ENCODE data around the gene SREBF2.

SREBF2 gene

GRCh38 chr22:41932353-41932752, 99.4 kb downstream of the SREBF2 start:
- Histone ChIP-seq H3K79me2 (ENCODE audit: insufficient read depth, low read length) (no peaks in the 10 kb centered on the region), H3K36me3 (ENCODE audit: insufficient read depth, low read length) (peaks cover 6% of the 10 kb centered on the region; the same call in 1 of the 2 replicates), H4K20me1 (ENCODE audit: insufficient read depth, low read length, poor library complexity, severe bottlenecking) (no peaks in the 10 kb centered on the region), H3K9me2 (replicated peaks; ENCODE audit: low read depth, low read length) (no peaks in the 10 kb centered on the region), H3K4me2 (ENCODE audit: low read depth, low read length, poor library complexity, severe bottlenecking) (no peak overlapping the region), H3K27me3 (ENCODE audit: insufficient read depth, low read length, poor library complexity, severe bottlenecking) (no peaks in the 10 kb centered on the region), H2AFZ (ENCODE audit: low read length) (no peak overlapping the region), H3K4me1 (ENCODE audit: insufficient read depth, low read length, poor library complexity, severe bottlenecking) (no peaks in the 10 kb centered on the region), H3K4me3 (ENCODE audit: low read length, poor library complexity, severe bottlenecking) (no peak overlapping the region), H3F3A (ENCODE audit: low read depth) (no peaks in the 10 kb centered on the region), H3K9me3 (ENCODE audit: insufficient read depth, low read depth, low read length) (no peaks in the 10 kb centered on the region), H3K9ac (ENCODE audit: low read depth, low read length, poor library complexity, severe bottlenecking) (no peak overlapping the region)
- TF ChIP-seq CTCF (conservative IDR thresholded peaks at IDR 0.05; ENCODE audit: low read length), result no peak
- no peak for TF ChIP-seq EZH2phosphoT487 (IDR thresholded peaks at IDR 0.05; ENCODE audit: borderline replicate concordance)

- no peaks in the 10 kb centered on the region for H3F3A ChIP-seq (ENCODE audit: low read depth)
- no peak overlapping the region for H3K9ac ChIP-seq (ENCODE audit: low read depth, low read length, poor library complexity, severe bottlenecking)
- no peak overlapping the region for H2AFZ ChIP-seq (ENCODE audit: low read length)
- H3K27me3 ChIP-seq (ENCODE audit: insufficient read depth, low read length, poor library complexity, severe bottlenecking), result no peaks in the 10 kb centered on the region
- TF ChIP-seq CTCF (conservative IDR thresholded peaks at IDR 0.05; ENCODE audit: low read length) (no peak), EZH2phosphoT487 (IDR thresholded peaks at IDR 0.05; ENCODE audit: borderline replicate concordance) (no peak)
- no peaks in the 10 kb centered on the region for H3K9me2 ChIP-seq (replicated peaks; ENCODE audit: low read depth, low read length)
- no peak overlapping the region for H3K4me2 ChIP-seq (ENCODE audit: low read depth, low read length, poor library complexity, severe bottlenecking)
- no peaks in the 10 kb centered on the region for H3K9me3 ChIP-seq (ENCODE audit: insufficient read depth, low read depth, low read length)
- no peak overlapping the region for H3K4me3 ChIP-seq (ENCODE audit: low read length, poor library complexity, severe bottlenecking)
- H4K20me1 ChIP-seq (ENCODE audit: insufficient read depth, low read length, poor library complexity, severe bottlenecking), result no peaks in the 10 kb centered on the region
- H3K36me3 ChIP-seq (ENCODE audit: insufficient read depth, low read length), result peaks cover 11% of the 10 kb centered on the region; the same call in 1 of the 2 replicates
- H3K79me2 ChIP-seq (ENCODE audit: insufficient read depth, low read length), result peaks cover 1% of the 10 kb centered on the region; the same call in 1 of the 2 replicates
- no peaks in the 10 kb centered on the region for H3K4me1 ChIP-seq (ENCODE audit: insufficient read depth, low read length, poor library complexity, severe bottlenecking)
Observed at GRCh38 chr22:41933411-41934177, 100.7 kb downstream of the SREBF2 start.

- Histone ChIP-seq H3K4me1 (ENCODE audit: insufficient read depth, low read length, poor library complexity, severe bottlenecking) (peaks cover 6% of the 10 kb centered on the region), H3F3A (ENCODE audit: low read depth) (no peaks in the 10 kb centered on the region), H3K9ac (ENCODE audit: low read depth, low read length, poor library complexity, severe bottlenecking) (no peak overlapping the region), H3K9me3 (ENCODE audit: insufficient read depth, low read depth, low read length) (no peaks in the 10 kb centered on the region), H3K36me3 (ENCODE audit: insufficient read depth, low read length) (peaks cover 20% of the 10 kb centered on the region; the same call in 1 of the 2 replicates), H4K20me1 (ENCODE audit: insufficient read depth, low read length, poor library complexity, severe bottlenecking) (peaks cover 5% of the 10 kb centered on the region), H3K9me2 (replicated peaks; ENCODE audit: low read depth, low read length) (no peaks in the 10 kb centered on the region), H2AFZ (ENCODE audit: low read length) (no peak overlapping the region), H3K27me3 (ENCODE audit: insufficient read depth, low read length, poor library complexity, severe bottlenecking) (no peaks in the 10 kb centered on the region), H3K4me2 (ENCODE audit: low read depth, low read length, poor library complexity, severe bottlenecking) (no peak overlapping the region), H3K79me2 (ENCODE audit: insufficient read depth, low read length) (peaks cover 10% of the 10 kb centered on the region; the same call in 1 of the 2 replicates), H3K4me3 (ENCODE audit: low read length, poor library complexity, severe bottlenecking) (no peak overlapping the region)
- TF ChIP-seq CTCF (conservative IDR thresholded peaks at IDR 0.05; ENCODE audit: low read length), result no peak
- TF ChIP-seq EZH2phosphoT487 (IDR thresholded peaks at IDR 0.05; ENCODE audit: borderline replicate concordance), result no peak
Observed at GRCh38 chr22:41934284-41935014, 101.5 kb downstream of the SREBF2 start.

Data from Loucy (cell line).